Liver (tissue), 9 donors: ENCODE measurements around the gene DNAJC25. TPM values are rescaled to one million over a fixed set of nuclear protein-coding genes. Genes with fewer than 3 reads are reported as not detected.

Experiments used
- DNase-seq: peaks from one replicate; pipeline ENCODE4 v3.0.0-alpha.2; 2017; ENCODE audit warnings: low spot score
- H3K27ac ChIP-seq, 2 donors: one replicate each; pipeline ENCODE4 v1.7.0; 2013; ENCODE audit warnings: inconsistent platforms in 2 of 2, low read length in 2 of 2, control low read depth in 1 of 2, low read depth in 1 of 2, mild to moderate bottlenecking in 1 of 2
- H3K27me3 ChIP-seq, 4 donors: one replicate each; pipeline versions ENCODE4 v1.6.1 to v1.7.0; 2013; ENCODE audit warnings: low read length in 3 of 4, inconsistent platforms in 1 of 4, mild to moderate bottlenecking in 1 of 4, moderate library complexity in 1 of 4; ENCODE audit not compliant: control insufficient read depth in 4 of 4, insufficient read depth in 4 of 4
- H3K36me3 ChIP-seq, 4 donors: one replicate each; pipeline versions ENCODE4 v1.6.1 to v1.7.0; 2013; ENCODE audit warnings: low read length in 3 of 4, mild to moderate bottlenecking in 3 of 4, low read depth in 1 of 4, moderate library complexity in 1 of 4; ENCODE audit not compliant: control insufficient read depth in 4 of 4, insufficient read depth in 3 of 4
- H3K4me1 ChIP-seq, 4 donors: one replicate each; pipeline versions ENCODE4 v1.6.1 to v1.7.0; 2013; ENCODE audit warnings: low read length in 3 of 4, mild to moderate bottlenecking in 3 of 4, moderate library complexity in 1 of 4; ENCODE audit not compliant: control insufficient read depth in 4 of 4, insufficient read depth in 4 of 4
- H3K4me3 ChIP-seq, 3 donors: one replicate each; pipeline versions ENCODE4 v1.6.1 to v1.7.0; 2013; ENCODE audit warnings: low read length in 3 of 3, control low read depth in 1 of 3, low read depth in 1 of 3, mild to moderate bottlenecking in 1 of 3
- H3K9ac ChIP-seq, 2 donors: one replicate each; pipeline ENCODE4 v1.7.0; 2013; ENCODE audit warnings: low read length in 2 of 2, mild to moderate bottlenecking in 2 of 2, moderate library complexity in 2 of 2, control low read depth in 1 of 2, low read depth in 1 of 2
- H3K9me3 ChIP-seq, 4 donors: one replicate each; pipeline versions ENCODE4 v1.6.1 to v1.7.0; 2013; ENCODE audit warnings: low read length in 3 of 4; ENCODE audit not compliant: control insufficient read depth in 4 of 4
- ATF3 ChIP-seq: IDR thresholded peaks from 2 replicates; pipeline ENCODE4 v1.6.1; 2016; ENCODE audit warnings: antibody characterized with exemption
- EGR1 ChIP-seq, 2 donors: IDR thresholded peaks; 2 replicates each; pipeline ENCODE4 v1.6.1; 2016 to 2018; ENCODE audit warnings: antibody characterized with exemption in 2 of 2, low read depth in 2 of 2
- FOXA1 ChIP-seq: IDR thresholded peaks from 2 replicates; pipeline ENCODE4 v1.6.1; 2016; ENCODE audit warnings: antibody characterized with exemption
- FOXA2 ChIP-seq: IDR thresholded peaks from 2 replicates; pipeline ENCODE4 v1.6.1; 2016; ENCODE audit warnings: antibody characterized with exemption
- GABPA ChIP-seq, 2 donors: IDR thresholded peaks in 1 of 2; conservative IDR thresholded peaks in 1 of 2; 2 replicates each; pipeline ENCODE4 v1.6.1; 2016; ENCODE audit warnings: antibody characterized with exemption in 2 of 2, mild to moderate bottlenecking in 1 of 2, moderate library complexity in 1 of 2
- HNF4A ChIP-seq, 2 donors: conservative IDR thresholded peaks; 2 replicates each; pipeline ENCODE4 v1.6.1; 2016; ENCODE audit warnings: antibody characterized with exemption in 2 of 2, mild to moderate bottlenecking in 2 of 2
- HNF4G ChIP-seq: IDR thresholded peaks from 2 replicates; pipeline ENCODE4 v1.6.1; 2016; ENCODE audit warnings: antibody characterized with exemption
- JUND ChIP-seq, 2 donors: IDR thresholded peaks; 2 replicates each; pipeline ENCODE4 v1.6.1; 2016; ENCODE audit warnings: antibody characterized with exemption in 2 of 2
- MAX ChIP-seq: IDR thresholded peaks from 2 replicates; pipeline ENCODE4 v1.6.1; 2016; ENCODE audit warnings: antibody characterized with exemption
- NR2F2 ChIP-seq: IDR thresholded peaks from 2 replicates; pipeline ENCODE4 v1.6.1; 2016; ENCODE audit warnings: antibody characterized with exemption
- RAD21 ChIP-seq, 2 donors: IDR thresholded peaks; 2 replicates each; pipeline ENCODE4 v1.6.1; 2016; ENCODE audit warnings: antibody characterized with exemption in 2 of 2, mild to moderate bottlenecking in 2 of 2
- REST ChIP-seq: IDR thresholded peaks from 2 replicates; pipeline ENCODE4 v1.6.1; 2016; ENCODE audit warnings: antibody characterized with exemption, mild to moderate bottlenecking
- RXRA ChIP-seq, 2 donors: IDR thresholded peaks; 2 replicates each; pipeline ENCODE4 v1.6.1; 2017 to 2018; ENCODE audit warnings: antibody characterized with exemption in 2 of 2, mild to moderate bottlenecking in 1 of 2
- SP1 ChIP-seq: IDR thresholded peaks from 2 replicates; pipeline ENCODE4 v1.6.1; 2018; ENCODE audit warnings: antibody characterized with exemption, mild to moderate bottlenecking
- TAF1 ChIP-seq: conservative IDR thresholded peaks from 2 replicates; pipeline ENCODE4 v1.6.1; 2016; ENCODE audit warnings: antibody characterized with exemption, mild to moderate bottlenecking
- YY1 ChIP-seq: IDR thresholded peaks from 2 replicates; pipeline ENCODE4 v1.6.1; 2016; ENCODE audit warnings: antibody characterized with exemption, mild to moderate bottlenecking
- ZBTB33 ChIP-seq: IDR thresholded peaks from 2 replicates; pipeline ENCODE4 v1.6.1; 2016; ENCODE audit warnings: antibody characterized with exemption
- WGBS: extraction: QIAGEN DNeasy Blood & Tissue Kit; methylation state at CpG from one replicate; pipeline ENCODE4 v1.1.7; 2013; 5-methylcytosine and 5-hydroxymethylcytosine counted together
- polyA plus RNA-seq, 2 donors: library from polyadenylated mRNA; stranded (reverse) in 1 of 2; unstranded in 1 of 2; fragments of 200-250 nt in 1 of 2; fragments of >200 nt in 1 of 2; fragmentation: Nextera tagmentation in 1 of 2; extraction: Ambion mirVana in 1 of 2; gene quantifications; one replicate each; pipeline versions ENCODE4 v1.2.1 to v1.2.3, GENCODE V29; 2013 to 2015
- total RNA-seq, 2 donors: library from RNA; depleted of rRNA; stranded (reverse); fragments of >200 nt; gene quantifications; one replicate each; pipeline ENCODE4 v1.2.3, GENCODE V29; 2014
- TF ChIP-seq, protein P1 (sequence below): fragments of 150-350 bp; IDR thresholded peaks from 2 replicates; pipeline ENCODE4 v1.5.1; 2017; ENCODE audit warnings: improper control_type of control experiment, low read depth, low read length; ENCODE audit not compliant: missing input control
- donor health status: healthy.
- donor health status: healthy.
- donor health status: healthy.
- donor health status: healthy.
- donor health status: healthy.

DNAJC25 gene
- total and polyA plus RNA-seq, 4 donors, result 9.3 to 17.8 (median 15.3) TPM

DNA sequence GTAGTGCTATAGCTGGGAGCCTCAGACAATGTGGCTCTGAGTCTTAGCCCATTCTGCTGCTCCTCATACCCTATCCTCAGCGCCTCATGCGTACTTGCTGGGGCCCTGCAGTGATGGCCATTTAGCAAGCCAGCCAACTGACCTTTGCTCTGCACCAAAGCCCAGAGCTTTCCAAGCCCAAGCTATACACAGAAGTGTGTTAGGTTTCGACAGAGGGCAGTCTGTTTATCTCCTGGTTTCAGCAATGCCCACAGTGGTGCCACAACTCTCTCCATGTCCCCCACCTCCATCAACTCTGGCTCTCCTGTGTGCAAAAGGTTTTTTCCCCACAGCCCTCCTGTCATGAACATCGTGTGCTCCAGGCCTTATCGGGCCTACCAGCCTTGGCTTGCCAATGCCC is 47.2 kb downstream of the DNAJC25 start:
- peak overlapping the region; percentile 38 to 40 for H3K27ac ChIP-seq
- no peaks in the 10 kb centered on the region for H3K9me3 ChIP-seq
- WGBS, result 48% methylated on average over 5 of the region's 5 CpGs
- no peaks in the 10 kb centered on the region for H3K27me3 ChIP-seq
- H3K4me3 ChIP-seq, result no peak overlapping the region
- DNase-seq, result no peak
- H3K4me1 ChIP-seq, result peaks cover 0 to 9% (median 5%) of the 10 kb centered on the region in 4 donors
- TF ChIP-seq HNF4A (conservative IDR thresholded peaks at IDR 0.05) (peak; percentile 97), ZBTB33 (peak; percentile 47), RXRA (IDR thresholded peaks at IDR 0.05) (peak; percentile 78 to 81), FOXA1 (peak; percentile 59), YY1 (peak; percentile 79), HNF4G (peak; percentile 95), FOXA2 (peak; percentile 53), SP1 (peak; percentile 97), TAF1 (no peak), NR2F2 (no peak), REST (peak; percentile 56), MAX (peak; percentile 80), GABPA (IDR thresholded peaks at IDR 0.05 in 1 of 2, conservative IDR thresholded peaks at IDR 0.05 in 1 of 2) (peak in 1 of 2 donors; percentile 23), RAD21 (IDR thresholded peaks at IDR 0.05) (peak; percentile 62 to 71), ATF3 (peak; percentile 71), JUND (IDR thresholded peaks at IDR 0.05) (peak; percentile 53 to 60), EGR1 (IDR thresholded peaks at IDR 0.05; ENCODE audit: low read depth in 2 of 2) (no peak)
- TF ChIP-seq, protein P1, sequence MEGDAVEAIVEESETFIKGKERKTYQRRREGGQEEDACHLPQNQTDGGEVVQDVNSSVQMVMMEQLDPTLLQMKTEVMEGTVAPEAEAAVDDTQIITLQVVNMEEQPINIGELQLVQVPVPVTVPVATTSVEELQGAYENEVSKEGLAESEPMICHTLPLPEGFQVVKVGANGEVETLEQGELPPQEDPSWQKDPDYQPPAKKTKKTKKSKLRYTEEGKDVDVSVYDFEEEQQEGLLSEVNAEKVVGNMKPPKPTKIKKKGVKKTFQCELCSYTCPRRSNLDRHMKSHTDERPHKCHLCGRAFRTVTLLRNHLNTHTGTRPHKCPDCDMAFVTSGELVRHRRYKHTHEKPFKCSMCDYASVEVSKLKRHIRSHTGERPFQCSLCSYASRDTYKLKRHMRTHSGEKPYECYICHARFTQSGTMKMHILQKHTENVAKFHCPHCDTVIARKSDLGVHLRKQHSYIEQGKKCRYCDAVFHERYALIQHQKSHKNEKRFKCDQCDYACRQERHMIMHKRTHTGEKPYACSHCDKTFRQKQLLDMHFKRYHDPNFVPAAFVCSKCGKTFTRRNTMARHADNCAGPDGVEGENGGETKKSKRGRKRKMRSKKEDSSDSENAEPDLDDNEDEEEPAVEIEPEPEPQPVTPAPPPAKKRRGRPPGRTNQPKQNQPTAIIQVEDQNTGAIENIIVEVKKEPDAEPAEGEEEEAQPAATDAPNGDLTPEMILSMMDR, result no peak
- H3K36me3 ChIP-seq, result peaks cover 0 to 3% (median 1%) of the 10 kb centered on the region in 4 donors
- H3K9ac ChIP-seq, result no peak overlapping the region
